ENCODE measurements around the gene RAB3B.

Gene RAB3B

GRCh38 chr1:51871351-51871975, 119.0 kb downstream of the RAB3B start:
- no peak for DNase-seq (ENCODE audit: low read depth in 2 of 2)

DNA sequence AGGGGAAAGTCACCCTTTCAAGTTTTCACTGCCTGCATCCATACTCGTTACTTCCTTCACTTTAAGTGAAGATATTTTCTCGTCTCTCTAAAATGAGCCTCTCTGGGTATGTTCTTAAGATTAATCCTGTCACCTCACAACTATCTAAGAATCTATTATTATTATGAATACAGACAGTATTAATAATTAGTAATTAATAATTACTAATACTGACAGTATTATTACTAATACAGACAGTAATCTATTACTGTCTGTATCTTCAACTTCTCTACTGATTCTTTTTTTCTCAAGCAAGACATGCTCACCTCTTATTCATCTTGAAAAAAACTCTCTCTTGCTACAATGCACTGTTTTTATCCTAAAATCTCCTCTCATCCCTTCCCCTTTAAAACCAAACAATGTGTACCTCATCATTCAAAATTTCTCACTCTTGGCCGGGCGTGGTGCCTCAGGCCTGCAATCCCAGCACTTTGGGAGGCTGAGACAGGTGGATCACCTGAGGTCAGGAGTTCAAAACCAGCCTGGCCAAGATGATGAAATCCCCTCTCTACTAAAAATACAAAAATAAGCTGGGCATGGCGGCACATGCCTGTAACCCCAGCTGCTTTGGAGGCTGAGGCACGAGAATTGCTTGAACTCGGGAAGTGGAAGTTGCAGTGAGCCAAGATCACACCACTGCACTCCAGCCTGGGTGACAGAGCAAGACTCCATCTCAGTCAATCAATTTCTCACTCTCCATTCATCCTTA, 119.7 kb downstream of the RAB3B start:
- no peak for DNase-seq (ENCODE audit: low read depth in 2 of 2)

- no peak for DNase-seq (ENCODE audit: low read depth in 2 of 2)
These were observed 122.8 kb downstream of the RAB3B start for GRCh38 chr1:51867479-51868232.

GRCh38 chr1:51863384-51863783, 127.1 kb downstream of the RAB3B start:
- DNase-seq (ENCODE audit: low read depth in 2 of 2) = no peak

DNA sequence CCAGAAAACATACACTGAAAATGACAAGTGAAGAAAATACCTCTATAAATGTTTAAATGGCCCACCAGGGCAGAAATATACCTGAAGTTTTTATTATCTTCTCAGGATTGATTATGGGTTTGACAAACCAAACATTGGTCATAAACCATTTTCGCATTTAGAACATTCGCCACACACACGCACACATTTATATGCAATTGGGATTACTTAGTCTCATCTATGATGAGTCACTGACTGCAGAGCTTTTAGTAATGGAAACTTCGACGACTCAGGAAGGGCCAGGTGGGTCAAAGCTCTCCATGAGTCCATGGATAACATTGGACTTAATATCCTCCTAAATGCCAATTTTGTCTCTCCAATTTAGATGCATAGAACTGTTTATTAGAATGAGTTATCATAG, 128.8 kb downstream of the RAB3B start:
- no peak for DNase-seq (ENCODE audit: low read depth in 2 of 2)

GRCh38 chr1:51859735-51860134, 130.8 kb downstream of the RAB3B start:
- no peak for DNase-seq (ENCODE audit: low read depth in 2 of 2)

- no peak for DNase-seq (ENCODE audit: low read depth in 2 of 2)
These were observed 131.2 kb downstream of the RAB3B start for GRCh38 chr1:51859333-51859732.

DNA sequence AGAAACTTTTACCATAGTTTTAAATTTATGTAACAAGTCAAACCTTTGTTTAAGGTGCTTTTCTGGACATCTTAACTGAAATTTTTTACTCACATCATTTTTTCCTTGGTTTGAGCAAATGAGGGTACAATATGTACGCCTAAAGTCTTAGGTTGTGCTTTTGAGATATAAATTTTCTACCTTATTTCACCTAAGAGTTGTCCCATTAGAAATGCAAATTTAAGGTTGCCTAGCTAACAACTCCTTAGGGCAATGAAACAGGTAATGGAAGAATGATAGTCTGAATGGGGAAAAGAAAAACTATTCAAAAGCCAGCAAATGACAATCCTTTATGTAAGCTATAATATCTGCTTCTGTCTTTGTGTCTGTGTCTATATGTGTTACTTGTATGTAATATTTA, 131.6 kb downstream of the RAB3B start:
- no peak for DNase-seq (ENCODE audit: low read depth in 2 of 2)
